Spleen (tissue), 11 donors: Measurements from ENCODE around the gene TRMT1. TPM values are rescaled to one million over a fixed set of nuclear protein-coding genes. Genes with fewer than 3 reads are reported as not detected.

Source experiments
- DNase-seq: peaks from one replicate; pipeline ENCODE4 v3.0.0-alpha.2; 2020
- H3K27ac ChIP-seq, 8 donors: fragments of 200-600 bp; sonication (generic) in 7 of 8; 1 replicate in 4 of 8; 2 replicates in 4 of 8; pipeline versions ENCODE4 v1.5.0 to v1.8.0; 2016 to 2021; ENCODE audit warnings: inconsistent platforms in 4 of 8, mild to moderate bottlenecking in 4 of 8, moderate library complexity in 1 of 8
- H3K27me3 ChIP-seq, 7 donors: fragments of 200-600 bp; sonication (generic) in 6 of 7; replicated peaks in 1 of 7; 1 replicate in 4 of 7; 2 replicates in 3 of 7; pipeline versions ENCODE4 v1.5.0 to v1.8.0; 2016 to 2021; ENCODE audit warnings: inconsistent platforms in 3 of 7, mild to moderate bottlenecking in 1 of 7
- H3K36me3 ChIP-seq, 6 donors: fragments of 200-600 bp; sonication (generic) in 5 of 6; 1 replicate in 4 of 6; 2 replicates in 2 of 6; pipeline versions ENCODE4 v1.5.0 to v1.8.0; 2016 to 2021; ENCODE audit warnings: inconsistent platforms in 2 of 6
- H3K4me1 ChIP-seq, 6 donors: fragments of 200-600 bp; sonication (generic) in 5 of 6; 1 replicate in 3 of 6; 2 replicates in 3 of 6; pipeline versions ENCODE4 v1.5.0 to v1.8.0; 2016 to 2021; ENCODE audit warnings: inconsistent platforms in 3 of 6
- H3K4me3 ChIP-seq, 8 donors: fragments of 200-600 bp; sonication (generic) in 7 of 8; 1 replicate in 4 of 8; 2 replicates in 4 of 8; pipeline versions ENCODE4 v1.5.0 to v1.8.0; 2016 to 2021; ENCODE audit warnings: inconsistent platforms in 4 of 8, mild to moderate bottlenecking in 4 of 8, moderate library complexity in 2 of 8
- H3K9me3 ChIP-seq, 8 donors: fragments of 200-600 bp; sonication (generic) in 7 of 8; 1 replicate in 4 of 8; 2 replicates in 4 of 8; pipeline versions ENCODE4 v1.5.0 to v1.8.0; 2016 to 2021; ENCODE audit warnings: inconsistent platforms in 4 of 8
- CTCF ChIP-seq, 11 experiments: fragments of 200-600 bp in 7 of 11; fragments of 450-650 bp in 4 of 11; sonication (generic) in 4 of 11; IDR thresholded peaks in 8 of 11; conservative IDR thresholded peaks in 3 of 11; 1 replicate in 7 of 11; 2 replicates in 4 of 11; pipeline versions ENCODE4 v1.4.0 to v1.8.0; 2016 to 2021; ENCODE audit warnings: antibody characterized with exemption in 11 of 11, inconsistent platforms in 4 of 11, mild to moderate bottlenecking in 1 of 11
- POLR2A ChIP-seq, 3 donors: fragments of 450-650 bp; IDR thresholded peaks; one replicate each; pipeline ENCODE4 v1.5.1; 2017; ENCODE audit warnings: antibody characterized with exemption in 3 of 3, mild to moderate bottlenecking in 1 of 3
- POLR2AphosphoS5 ChIP-seq, 3 donors: sonication (generic); formaldehyde crosslinking; IDR thresholded peaks; one replicate each; pipeline ENCODE4 v1.5.1; 2017; ENCODE audit warnings: antibody characterized with exemption in 3 of 3
- WGBS, 5 donors: extraction: QIAGEN DNeasy Blood & Tissue Kit in 3 of 5; methylation state at CpG; one replicate each; pipeline versions ENCODE4 v1.1.5 to v1.1.7; 2013 to 2018; 5-methylcytosine and 5-hydroxymethylcytosine counted together
- intact Hi-C: fragments of 100-400 bp; cut with DNase I; formaldehyde crosslinking; loops from one replicate; pipeline ENCODE4 v1.15.0; 2023; ENCODE audit warnings: low total_unique reads
- polyA plus RNA-seq, 3 donors: library from polyadenylated mRNA; stranded (reverse); fragments of 200-250 nt; gene quantifications; one replicate each; pipeline ENCODE4 v1.2.1, GENCODE V29; 2013
- total RNA-seq, 7 donors: library from RNA; depleted of rRNA in 3 of 7; stranded (reverse); fragments of >200 nt in 3 of 7; fragmentation: NEBNext Ultra II Directional in 4 of 7; extraction: Animal tissue kit (Norgen Biotek cat#: 25700) in 4 of 7; gene quantifications; one replicate each; pipeline versions ENCODE4 v1.1.0 to v1.2.1, GENCODE V29; 2016 to 2021
- donor health status: healthy with polysubstance abuse.
- donor health status: DM: no; HTN: no; CAD: no; lungs with moderate emphysema.
- donor health status: DM: no; HTN: no; CAD: no.
- donor health status: Bipolar disorder and iron deficiency.
- donor health status: healthy.
- donor health status: DM: no; HTN: no; CAD: no.
- donor health status: DM: yes; HTN: yes; CAD: no.

The TRMT1 gene
- total and polyA plus RNA-seq, 10 donors = 27.7 to 109 (median 47.3) TPM

GRCh38 chr19:13085666-13086065, 30.9 kb downstream of the TRMT1 start:
- intact Hi-C loops = no loop called here
- Histone ChIP-seq H3K27me3 (no peaks in the 10 kb centered on the region), H3K27ac (no peak overlapping the region), H3K4me3 (no peak overlapping the region), H3K36me3 (peaks cover 0 to 19% (median 0%) of the 10 kb centered on the region in 6 donors), H3K9me3 (no peaks in the 10 kb centered on the region), H3K4me1 (peaks cover 0 to 12% (median 7%) of the 10 kb centered on the region in 6 donors)
- WGBS, 5 donors = 25 to 50% (median 35%) methylated on average over 7 of the region's 7 CpGs
- peak in 1 of 3 donors; percentile 48 for TF ChIP-seq POLR2AphosphoS5 (IDR thresholded peaks at IDR 0.05)
- no peak for TF ChIP-seq CTCF (IDR thresholded peaks at IDR 0.05 in 8 of 11, conservative IDR thresholded peaks at IDR 0.05 in 3 of 11)
- DNase-seq = no peak

GRCh38 chr19:13083627-13084026, 32.9 kb downstream of the TRMT1 start:
- 87 to 96% (median 89%) methylated on average over 6 to 9 of the region's 9 CpGs for WGBS, 5 donors
- Histone ChIP-seq H3K36me3 (peaks cover 0 to 17% (median 0%) of the 10 kb centered on the region in 6 donors), H3K9me3 (no peaks in the 10 kb centered on the region), H3K27ac (no peak overlapping the region), H3K27me3 (no peaks in the 10 kb centered on the region), H3K4me1 (peaks cover 0 to 22% (median 11%) of the 10 kb centered on the region in 6 donors), H3K4me3 (no peak overlapping the region)
- TF ChIP-seq POLR2A (IDR thresholded peaks at IDR 0.05) (no peak), CTCF (IDR thresholded peaks at IDR 0.05 in 8 of 11, conservative IDR thresholded peaks at IDR 0.05 in 3 of 11) (no peak), POLR2AphosphoS5 (IDR thresholded peaks at IDR 0.05) (no peak)
- intact Hi-C loops = no loop called here
- DNase-seq = no peak

GRCh38 chr19:13083008-13083404, 33.5 kb downstream of the TRMT1 start:
- intact Hi-C loops = no loop called here
- peaks cover 0 to 22% (median 11%) of the 10 kb centered on the region in 6 donors for H3K4me1 ChIP-seq
- peaks cover 0 to 22% (median 0%) of the 10 kb centered on the region in 6 donors for H3K36me3 ChIP-seq
- DNase-seq = no peak
- H3K27ac ChIP-seq = no peak overlapping the region
- H3K27me3 ChIP-seq = no peaks in the 10 kb centered on the region
- no peak overlapping the region for H3K4me3 ChIP-seq
- WGBS, 5 donors = 73 to 89% (median 76%) methylated on average over 5 to 7 of the region's 7 CpGs
- H3K9me3 ChIP-seq = no peaks in the 10 kb centered on the region
- no peak for TF ChIP-seq POLR2A (IDR thresholded peaks at IDR 0.05)
- no peak for TF ChIP-seq POLR2AphosphoS5 (IDR thresholded peaks at IDR 0.05)
- TF ChIP-seq CTCF (IDR thresholded peaks at IDR 0.05 in 8 of 11, conservative IDR thresholded peaks at IDR 0.05 in 3 of 11) = no peak

GRCh38 chr19:13082192-13083007, 34.1 kb downstream of the TRMT1 start:
- intact Hi-C loops = no loop called here
- Histone ChIP-seq H3K9me3 (no peaks in the 10 kb centered on the region), H3K4me1 (peaks cover 0 to 22% (median 11%) of the 10 kb centered on the region in 6 donors), H3K27ac (no peak overlapping the region), H3K36me3 (peaks cover 0 to 29% (median 0%) of the 10 kb centered on the region in 6 donors), H3K27me3 (no peaks in the 10 kb centered on the region), H3K4me3 (no peak overlapping the region)
- WGBS, 5 donors = 71 to 86% (median 79%) methylated on average over 12 to 14 of the region's 14 CpGs
- DNase-seq = no peak
- TF ChIP-seq POLR2AphosphoS5 (IDR thresholded peaks at IDR 0.05) = no peak
- TF ChIP-seq CTCF (IDR thresholded peaks at IDR 0.05 in 8 of 11, conservative IDR thresholded peaks at IDR 0.05 in 3 of 11) = no peak
- TF ChIP-seq POLR2A (IDR thresholded peaks at IDR 0.05) = no peak
